ENCODE data around the gene EPOP. TPM values are rescaled to one million over a fixed set of nuclear protein-coding genes. Genes with fewer than 3 reads are reported as not detected.

The EPOP gene
- total and polyA plus RNA-seq, 2 of the 13 experiments (the other 11 are each of a cell fraction or from before 2014, with no cell fraction given): 14.7 to 37.8 TPM

DNA sequence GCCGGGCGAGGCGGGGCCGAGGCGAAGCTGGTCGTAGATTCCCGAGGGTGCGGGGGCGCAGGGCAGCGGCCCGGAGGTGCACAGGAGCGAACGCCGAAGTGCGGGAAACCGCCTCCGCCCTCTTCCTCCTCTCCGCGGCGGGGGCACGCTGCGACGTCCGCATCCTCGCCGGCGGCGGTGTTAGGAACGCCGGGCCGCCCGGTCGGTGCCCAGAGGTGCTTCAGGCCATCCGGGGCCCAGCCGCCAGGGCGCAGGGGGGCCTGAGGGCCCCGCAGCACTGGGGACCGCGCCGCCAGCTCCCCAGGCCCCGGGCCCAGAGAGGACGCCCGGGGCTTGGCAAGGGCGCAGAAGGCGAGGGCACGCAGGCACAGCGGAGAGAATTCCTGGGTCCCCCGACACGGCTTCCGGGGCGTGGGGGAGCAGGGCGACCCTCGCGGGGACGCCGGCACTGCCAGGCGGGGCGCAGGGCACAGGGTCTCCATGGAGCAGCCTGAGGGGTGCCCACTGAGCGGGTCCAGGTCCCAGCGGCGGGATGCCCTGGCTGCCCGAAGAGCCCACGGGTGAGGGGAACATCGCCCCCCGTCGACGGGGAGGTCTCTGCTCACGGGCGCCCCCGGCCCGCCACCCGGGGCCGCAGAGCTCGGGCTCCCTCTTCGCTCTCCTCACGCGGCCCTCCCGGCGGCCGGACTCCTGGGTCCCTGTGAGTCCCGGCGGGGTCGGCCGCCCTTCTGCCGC is 576 bp downstream of the EPOP start (continued):
- TF ChIP-seq, protein P1, sequence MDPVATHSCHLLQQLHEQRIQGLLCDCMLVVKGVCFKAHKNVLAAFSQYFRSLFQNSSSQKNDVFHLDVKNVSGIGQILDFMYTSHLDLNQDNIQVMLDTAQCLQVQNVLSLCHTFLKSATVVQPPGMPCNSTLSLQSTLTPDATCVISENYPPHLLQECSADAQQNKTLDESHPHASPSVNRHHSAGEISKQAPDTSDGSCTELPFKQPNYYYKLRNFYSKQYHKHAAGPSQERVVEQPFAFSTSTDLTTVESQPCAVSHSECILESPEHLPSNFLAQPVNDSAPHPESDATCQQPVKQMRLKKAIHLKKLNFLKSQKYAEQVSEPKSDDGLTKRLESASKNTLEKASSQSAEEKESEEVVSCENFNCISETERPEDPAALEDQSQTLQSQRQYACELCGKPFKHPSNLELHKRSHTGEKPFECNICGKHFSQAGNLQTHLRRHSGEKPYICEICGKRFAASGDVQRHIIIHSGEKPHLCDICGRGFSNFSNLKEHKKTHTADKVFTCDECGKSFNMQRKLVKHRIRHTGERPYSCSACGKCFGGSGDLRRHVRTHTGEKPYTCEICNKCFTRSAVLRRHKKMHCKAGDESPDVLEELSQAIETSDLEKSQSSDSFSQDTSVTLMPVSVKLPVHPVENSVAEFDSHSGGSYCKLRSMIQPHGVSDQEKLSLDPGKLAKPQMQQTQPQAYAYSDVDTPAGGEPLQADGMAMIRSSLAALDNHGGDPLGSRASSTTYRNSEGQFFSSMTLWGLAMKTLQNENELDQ (CRISPR knock-in tag; IDR thresholded peaks at IDR 0.05; ENCODE audit: borderline replicate concordance): no peak
- TF ChIP-seq ZNF577 (CRISPR knock-in tag; IDR thresholded peaks at IDR 0.05; ENCODE audit: borderline replicate concordance, low read depth): no peak
- TF ChIP-seq, protein P2, sequence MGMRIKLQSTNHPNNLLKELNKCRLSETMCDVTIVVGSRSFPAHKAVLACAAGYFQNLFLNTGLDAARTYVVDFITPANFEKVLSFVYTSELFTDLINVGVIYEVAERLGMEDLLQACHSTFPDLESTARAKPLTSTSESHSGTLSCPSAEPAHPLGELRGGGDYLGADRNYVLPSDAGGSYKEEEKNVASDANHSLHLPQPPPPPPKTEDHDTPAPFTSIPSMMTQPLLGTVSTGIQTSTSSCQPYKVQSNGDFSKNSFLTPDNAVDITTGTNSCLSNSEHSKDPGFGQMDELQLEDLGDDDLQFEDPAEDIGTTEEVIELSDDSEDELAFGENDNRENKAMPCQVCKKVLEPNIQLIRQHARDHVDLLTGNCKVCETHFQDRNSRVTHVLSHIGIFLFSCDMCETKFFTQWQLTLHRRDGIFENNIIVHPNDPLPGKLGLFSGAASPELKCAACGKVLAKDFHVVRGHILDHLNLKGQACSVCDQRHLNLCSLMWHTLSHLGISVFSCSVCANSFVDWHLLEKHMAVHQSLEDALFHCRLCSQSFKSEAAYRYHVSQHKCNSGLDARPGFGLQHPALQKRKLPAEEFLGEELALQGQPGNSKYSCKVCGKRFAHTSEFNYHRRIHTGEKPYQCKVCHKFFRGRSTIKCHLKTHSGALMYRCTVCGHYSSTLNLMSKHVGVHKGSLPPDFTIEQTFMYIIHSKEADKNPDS (CRISPR knock-in tag; IDR thresholded peaks at IDR 0.05): no peak
- TF ChIP-seq ZFP62 (CRISPR knock-in tag; IDR thresholded peaks at IDR 0.05): no peak
- TF ChIP-seq ERF (CRISPR knock-in tag; IDR thresholded peaks at IDR 0.05): no peak
- TF ChIP-seq SP4 (CRISPR knock-in tag; IDR thresholded peaks at IDR 0.05): peak; percentile 24; the same call in 1 of the 2 replicates
- no peak; the same call in 1 of the 2 replicates for TF ChIP-seq RELA (CRISPR knock-in tag; IDR thresholded peaks at IDR 0.05)
- no peak; the same call in 1 of the 2 replicates for TF ChIP-seq MEIS1 (CRISPR knock-in tag; IDR thresholded peaks at IDR 0.05; ENCODE audit: borderline replicate concordance)
- no peak for TF ChIP-seq ZNF329 (CRISPR knock-in tag; IDR thresholded peaks at IDR 0.05; ENCODE audit: low read depth)
- TF ChIP-seq MEIS2 (CRISPR knock-in tag; IDR thresholded peaks at IDR 0.05): no peak
- TF ChIP-seq, protein P3, sequence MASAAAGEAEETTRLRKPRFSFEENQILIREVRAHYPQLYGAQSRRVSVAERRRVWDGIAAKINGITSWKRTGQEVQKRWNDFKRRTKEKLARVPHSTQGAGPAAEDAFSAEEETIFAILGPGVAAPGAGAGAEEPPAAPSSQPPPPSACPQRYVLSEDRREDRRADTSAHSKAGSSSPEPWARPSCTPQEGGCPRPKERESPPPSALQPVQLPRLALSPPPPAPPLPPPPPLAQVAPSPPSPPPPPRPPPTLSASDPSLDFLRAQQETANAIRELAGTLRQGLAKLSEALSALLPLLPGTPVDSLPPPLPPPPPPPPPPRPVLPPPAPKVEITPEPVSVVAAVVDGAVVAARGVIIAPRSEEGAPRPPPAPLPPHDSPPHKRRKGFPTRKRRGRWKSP (CRISPR knock-in tag; IDR thresholded peaks at IDR 0.05): no peak
- TF ChIP-seq, protein P4, sequence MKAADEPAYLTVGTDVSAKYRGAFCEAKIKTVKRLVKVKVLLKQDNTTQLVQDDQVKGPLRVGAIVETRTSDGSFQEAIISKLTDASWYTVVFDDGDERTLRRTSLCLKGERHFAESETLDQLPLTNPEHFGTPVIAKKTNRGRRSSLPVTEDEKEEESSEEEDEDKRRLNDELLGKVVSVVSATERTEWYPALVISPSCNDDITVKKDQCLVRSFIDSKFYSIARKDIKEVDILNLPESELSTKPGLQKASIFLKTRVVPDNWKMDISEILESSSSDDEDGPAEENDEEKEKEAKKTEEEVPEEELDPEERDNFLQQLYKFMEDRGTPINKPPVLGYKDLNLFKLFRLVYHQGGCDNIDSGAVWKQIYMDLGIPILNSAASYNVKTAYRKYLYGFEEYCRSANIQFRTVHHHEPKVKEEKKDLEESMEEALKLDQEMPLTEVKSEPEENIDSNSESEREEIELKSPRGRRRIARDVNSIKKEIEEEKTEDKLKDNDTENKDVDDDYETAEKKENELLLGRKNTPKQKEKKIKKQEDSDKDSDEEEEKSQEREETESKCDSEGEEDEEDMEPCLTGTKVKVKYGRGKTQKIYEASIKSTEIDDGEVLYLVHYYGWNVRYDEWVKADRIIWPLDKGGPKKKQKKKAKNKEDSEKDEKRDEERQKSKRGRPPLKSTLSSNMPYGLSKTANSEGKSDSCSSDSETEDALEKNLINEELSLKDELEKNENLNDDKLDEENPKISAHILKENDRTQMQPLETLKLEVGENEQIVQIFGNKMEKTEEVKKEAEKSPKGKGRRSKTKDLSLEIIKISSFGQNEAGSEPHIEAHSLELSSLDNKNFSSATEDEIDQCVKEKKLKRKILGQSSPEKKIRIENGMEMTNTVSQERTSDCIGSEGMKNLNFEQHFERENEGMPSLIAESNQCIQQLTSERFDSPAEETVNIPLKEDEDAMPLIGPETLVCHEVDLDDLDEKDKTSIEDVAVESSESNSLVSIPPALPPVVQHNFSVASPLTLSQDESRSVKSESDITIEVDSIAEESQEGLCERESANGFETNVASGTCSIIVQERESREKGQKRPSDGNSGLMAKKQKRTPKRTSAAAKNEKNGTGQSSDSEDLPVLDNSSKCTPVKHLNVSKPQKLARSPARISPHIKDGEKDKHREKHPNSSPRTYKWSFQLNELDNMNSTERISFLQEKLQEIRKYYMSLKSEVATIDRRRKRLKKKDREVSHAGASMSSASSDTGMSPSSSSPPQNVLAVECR (CRISPR knock-in tag; IDR thresholded peaks at IDR 0.05; ENCODE audit: borderline replicate concordance): peak; percentile 36; the same call in 1 of the 2 replicates
- TF ChIP-seq MATR3 (CRISPR knock-in tag; IDR thresholded peaks at IDR 0.05): no peak
- TF ChIP-seq NFKBIZ (CRISPR knock-in tag; IDR thresholded peaks at IDR 0.05): no peak
- no peak for TF ChIP-seq LCORL (IDR thresholded peaks at IDR 0.05)
- no peak for TF ChIP-seq LCORL (CRISPR knock-in tag; IDR thresholded peaks at IDR 0.05)
- TF ChIP-seq ELF3 (CRISPR knock-in tag; IDR thresholded peaks at IDR 0.05): no peak
